LoVo (cell line): ENCODE results near the gene CELF4.
A peak's percentile ranks its signal among the peaks of the same experiment; 100 is the strongest.

ENCODE experiments used
- DNase-seq: peaks from one replicate; pipeline ENCODE4 v3.0.0-alpha.2; 2016; ENCODE audit warnings: low spot score

CELF4 gene

GRCh38 chr18:37346048-37346447 is 219.6 kb downstream of the CELF4 start:
- no peak for DNase-seq

GRCh38 chr18:37343542-37343851 is 222.1 kb downstream of the CELF4 start:
- no peak for DNase-seq

- DNase-seq, result no peak
These were observed 224.0 kb downstream of the CELF4 start for GRCh38 chr18:37341473-37342086.

GRCh38 chr18:37341016-37341415 is 224.6 kb downstream of the CELF4 start:
- no peak for DNase-seq

- no peak for DNase-seq
These were observed 225.8 kb downstream of the CELF4 start for GRCh38 chr18:37339701-37340215.

- no peak for DNase-seq
These were observed 228.9 kb downstream of the CELF4 start for GRCh38 chr18:37336568-37337285.

GRCh38 chr18:37335409-37335736 is 230.2 kb downstream of the CELF4 start:
- DNase-seq, result no peak

- no peak for DNase-seq
These were observed 230.8 kb downstream of the CELF4 start for GRCh38 chr18:37334631-37335408.

GRCh38 chr18:37332628-37333420 is 232.8 kb downstream of the CELF4 start:
- DNase-seq, result no peak

GRCh38 chr18:37332219-37332618 is 233.4 kb downstream of the CELF4 start:
- DNase-seq, result no peak

- no peak for DNase-seq
These were observed 235.4 kb downstream of the CELF4 start for GRCh38 chr18:37330173-37330572.

GRCh38 chr18:37328946-37329719 is 236.5 kb downstream of the CELF4 start:
- no peak for DNase-seq

GRCh38 chr18:37327063-37327577 is 238.5 kb downstream of the CELF4 start:
- DNase-seq, result no peak

- peak; percentile 22 for DNase-seq
These were observed 243.0 kb downstream of the CELF4 start for GRCh38 chr18:37322492-37323035.

- DNase-seq, result no peak
These were observed 243.8 kb downstream of the CELF4 start for GRCh38 chr18:37321582-37322491.

- no peak for DNase-seq
These were observed 245.3 kb downstream of the CELF4 start for GRCh38 chr18:37320317-37320716.

GRCh38 chr18:37318360-37319355 is 246.9 kb downstream of the CELF4 start:
- no peak for DNase-seq

GRCh38 chr18:37317486-37317885 is 248.1 kb downstream of the CELF4 start:
- DNase-seq, result no peak

GRCh38 chr18:37316468-37316867 is 249.1 kb downstream of the CELF4 start:
- DNase-seq, result no peak
